GM18951 (cell line): ENCODE results near the gene SMCO1.
"Not testable (repeated sequence)": the region's sequence is repeated elsewhere in the genome, so short reads cannot be mapped to it uniquely, and the experiment has no call there.

Experiments
- POLR2A ChIP-seq: IDR thresholded peaks from 4 replicates; pipeline ENCODE4 v1.6.1; 2011; ENCODE audit warnings: mild to moderate bottlenecking; ENCODE audit not compliant: insufficient read length, insufficient read depth; ENCODE audit errors: extremely low read depth
- in situ Hi-C: fragments of 300-500 bp; cut with MboI; formaldehyde crosslinking; loops from one replicate; pipeline ENCODE4 v1.12.0; 2022; ENCODE audit warnings: low sequenced_read_pairs, mixed read lengths, inconsistent platforms; ENCODE audit not compliant: unreplicated experiment

SMCO1 gene

GRCh38 chr3:196493292-196493691 lies 21.9 kb downstream of the SMCO1 start:
- in situ Hi-C loops = no loop called here
- TF ChIP-seq POLR2A = no peak

GRCh38 chr3:196492080-196492479 lies 23.1 kb downstream of the SMCO1 start:
- in situ Hi-C loops = no loop called here
- no peak for TF ChIP-seq POLR2A

- in situ Hi-C loops = no loop called here
Observed at GRCh38 chr3:196489747-196490146, 25.4 kb downstream of the SMCO1 start.

GRCh38 chr3:196486263-196486662 lies 28.9 kb downstream of the SMCO1 start:
- TF ChIP-seq POLR2A = no peak
- in situ Hi-C loops = no loop called here

More at GRCh38 chr3:196489747-196490146, 25.4 kb downstream of the SMCO1 start:
- no peak for TF ChIP-seq POLR2A

GRCh38 chr3:196477678-196478077 lies 37.5 kb downstream of the SMCO1 start:
- no peak for TF ChIP-seq POLR2A
- in situ Hi-C loops = no loop called here

GRCh38 chr3:196472286-196472685 lies 42.9 kb downstream of the SMCO1 start:
- no peak for TF ChIP-seq POLR2A
- in situ Hi-C loops = no loop called here

- TF ChIP-seq POLR2A = no peak
Observed at GRCh38 chr3:196471551-196471950, 43.6 kb downstream of the SMCO1 start.

GRCh38 chr3:196470182-196470581 lies 45.0 kb downstream of the SMCO1 start:
- in situ Hi-C loops = not testable (repeated sequence)

More at GRCh38 chr3:196471551-196471950, 43.6 kb downstream of the SMCO1 start:
- in situ Hi-C loops = no loop called here

- TF ChIP-seq POLR2A = no peak
- in situ Hi-C loops = no loop called here
Observed at GRCh38 chr3:196463804-196464203, 51.3 kb downstream of the SMCO1 start.

- in situ Hi-C loops = no loop called here
- no peak for TF ChIP-seq POLR2A
Observed at GRCh38 chr3:196463478-196463756, 51.7 kb downstream of the SMCO1 start.

GRCh38 chr3:196462680-196463477 lies 52.3 kb downstream of the SMCO1 start:
- in situ Hi-C loops = not testable (repeated sequence)

GRCh38 chr3:196458063-196458462 lies 57.1 kb downstream of the SMCO1 start:
- in situ Hi-C loops = no loop called here
- no peak for TF ChIP-seq POLR2A

- in situ Hi-C loops = not testable (repeated sequence)
Observed at GRCh38 chr3:196457470-196457869, 57.7 kb downstream of the SMCO1 start.
